C4-2B (cell line): Measurements from ENCODE around the gene AGPAT1.
"Not testable (repeated sequence)": the region's sequence is repeated elsewhere in the genome, so short reads cannot be mapped to it uniquely, and the experiment has no call there.

Source experiments
- ZFX ChIP-seq: fragments of 450-650 bp; IDR thresholded peaks from 2 replicates; pipeline ENCODE4 v1.6.1; 2017
- TF ChIP-seq, protein P1 (sequence below): fragments of 450-650 bp; conservative IDR thresholded peaks from 2 replicates; pipeline ENCODE4 v1.5.1; 2017; ENCODE audit warnings: mild to moderate bottlenecking

DNA sequence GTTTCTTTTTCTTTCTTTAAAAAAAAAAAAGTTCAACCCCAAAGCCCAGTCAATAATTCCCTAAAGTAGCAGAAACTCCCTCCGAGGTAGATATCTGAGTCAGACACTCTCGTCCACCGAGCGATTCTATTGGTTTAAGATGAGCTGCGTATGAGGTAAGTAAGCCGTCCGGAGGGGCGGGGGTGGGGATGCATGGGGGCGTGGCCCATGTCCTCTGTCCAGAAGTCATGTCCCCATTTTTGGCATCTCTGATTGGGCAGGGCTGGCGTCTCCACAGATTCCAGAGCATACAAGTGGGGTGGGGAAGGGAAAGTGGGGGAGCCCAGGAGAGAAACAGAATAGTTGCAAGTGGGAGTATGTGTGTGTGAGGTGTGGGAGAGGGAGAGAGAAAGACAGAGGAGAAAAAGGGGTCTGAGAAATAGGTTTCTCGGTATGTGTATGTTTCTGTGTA is 9.8 kb upstream of the AGPAT1 start:
- TF ChIP-seq, protein P1, sequence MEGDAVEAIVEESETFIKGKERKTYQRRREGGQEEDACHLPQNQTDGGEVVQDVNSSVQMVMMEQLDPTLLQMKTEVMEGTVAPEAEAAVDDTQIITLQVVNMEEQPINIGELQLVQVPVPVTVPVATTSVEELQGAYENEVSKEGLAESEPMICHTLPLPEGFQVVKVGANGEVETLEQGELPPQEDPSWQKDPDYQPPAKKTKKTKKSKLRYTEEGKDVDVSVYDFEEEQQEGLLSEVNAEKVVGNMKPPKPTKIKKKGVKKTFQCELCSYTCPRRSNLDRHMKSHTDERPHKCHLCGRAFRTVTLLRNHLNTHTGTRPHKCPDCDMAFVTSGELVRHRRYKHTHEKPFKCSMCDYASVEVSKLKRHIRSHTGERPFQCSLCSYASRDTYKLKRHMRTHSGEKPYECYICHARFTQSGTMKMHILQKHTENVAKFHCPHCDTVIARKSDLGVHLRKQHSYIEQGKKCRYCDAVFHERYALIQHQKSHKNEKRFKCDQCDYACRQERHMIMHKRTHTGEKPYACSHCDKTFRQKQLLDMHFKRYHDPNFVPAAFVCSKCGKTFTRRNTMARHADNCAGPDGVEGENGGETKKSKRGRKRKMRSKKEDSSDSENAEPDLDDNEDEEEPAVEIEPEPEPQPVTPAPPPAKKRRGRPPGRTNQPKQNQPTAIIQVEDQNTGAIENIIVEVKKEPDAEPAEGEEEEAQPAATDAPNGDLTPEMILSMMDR, result not testable (repeated sequence)
- not testable (repeated sequence) for TF ChIP-seq ZFX
